GM18507 (cell line): ENCODE data around the gene ETV3.
"Not testable (repeated sequence)": the region's sequence is repeated elsewhere in the genome, so short reads cannot be mapped to it uniquely, and the experiment has no call there.

Experiments used
- DNase-seq: peaks from one replicate; pipeline ENCODE4 v3.0.0; 2011; ENCODE audit warnings: low read depth; ENCODE audit not compliant: insufficient read length; ENCODE audit errors: extremely low spot score
- FAIRE-seq: peaks from 2 replicates; lab custom pipeline; 2011; peaks lifted over from hg19 to GRCh38; lab: Jason Lieb, UNC

Gene ETV3

DNA sequence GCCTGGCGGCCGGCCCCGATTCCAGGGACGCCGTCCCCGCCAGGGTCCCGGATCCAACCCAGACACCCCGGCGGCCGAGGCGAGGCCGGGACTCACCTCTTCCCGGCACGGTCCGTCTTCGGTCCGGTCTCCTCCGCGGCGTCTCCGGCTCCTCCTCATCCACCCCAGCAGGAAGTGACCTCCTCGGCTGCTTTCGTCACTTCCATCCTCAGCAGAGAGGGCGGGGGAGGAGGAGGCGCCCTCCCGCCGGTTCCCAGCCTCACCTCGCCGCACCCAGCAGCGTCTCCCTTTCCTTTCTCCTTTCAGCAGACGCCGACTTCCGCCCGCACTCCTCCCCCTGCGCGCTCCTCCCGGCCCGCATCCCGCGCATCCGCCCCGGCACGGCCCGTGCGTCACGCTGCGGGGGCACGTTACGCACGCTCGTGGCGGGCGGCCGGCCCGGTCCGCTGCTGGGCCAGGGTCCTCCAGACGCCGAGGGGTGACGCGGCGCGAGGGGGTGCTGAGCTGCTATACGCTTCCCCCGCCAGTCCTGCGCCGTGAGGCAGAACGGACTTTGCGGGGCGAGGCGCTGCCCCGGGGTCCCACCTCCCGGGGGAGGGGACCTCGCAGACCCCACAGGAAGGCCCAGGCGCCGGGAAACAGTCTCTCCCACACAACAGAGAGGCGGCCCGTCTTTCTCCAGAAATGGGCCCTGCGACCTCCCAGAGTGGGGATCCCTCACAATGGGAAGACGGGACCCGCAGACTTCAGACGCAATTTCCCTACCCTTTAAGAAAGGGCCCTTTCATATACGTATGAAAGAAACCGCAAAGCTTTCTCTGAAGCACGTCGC, at the start of gene ETV3:
Gene ETV3, minus strand, starts transcription at position 176 of the 832 bp plus-strand sequence. CDS start 2,043 bp downstream, outside the sequence.
- FAIRE-seq, result peak; percentile 86
- peak; percentile 78 for DNase-seq

DNA sequence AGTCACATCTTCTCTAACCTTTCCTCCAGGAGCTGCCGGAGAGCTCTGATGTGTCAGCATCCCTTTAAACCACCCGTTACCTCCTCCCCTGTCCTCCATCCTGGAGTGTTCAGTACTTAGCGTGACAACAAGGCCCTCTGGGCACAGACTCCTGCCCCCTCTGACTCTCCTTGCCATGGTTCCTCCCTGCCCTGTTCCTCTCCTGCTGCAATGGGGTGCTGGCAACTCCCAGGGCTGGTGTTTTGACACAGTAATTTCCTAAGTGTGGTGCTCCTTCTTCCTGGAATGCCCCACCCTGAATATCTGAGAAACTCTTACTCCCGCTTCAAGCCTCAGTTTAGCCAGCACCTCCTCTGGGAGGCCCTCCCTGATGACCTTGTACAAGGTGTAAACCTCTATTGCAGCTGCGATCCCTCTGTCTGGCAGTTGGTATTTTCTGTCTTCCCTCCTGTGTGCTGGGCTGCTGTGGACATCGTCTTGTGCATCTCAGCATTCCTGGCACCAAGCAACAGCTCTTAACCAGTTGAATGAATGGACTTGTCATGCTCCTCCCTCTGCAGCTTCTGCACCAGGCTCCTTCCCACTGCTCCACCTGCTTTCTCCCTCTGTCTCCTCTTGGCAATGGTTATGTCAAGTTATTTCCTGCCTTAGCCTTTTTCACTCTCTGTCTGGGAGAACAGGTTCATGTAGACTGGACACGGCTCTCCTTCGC, 48.2 kb upstream of the ETV3 start:
- FAIRE-seq (no peak), DNase-seq (no peak)

DNA sequence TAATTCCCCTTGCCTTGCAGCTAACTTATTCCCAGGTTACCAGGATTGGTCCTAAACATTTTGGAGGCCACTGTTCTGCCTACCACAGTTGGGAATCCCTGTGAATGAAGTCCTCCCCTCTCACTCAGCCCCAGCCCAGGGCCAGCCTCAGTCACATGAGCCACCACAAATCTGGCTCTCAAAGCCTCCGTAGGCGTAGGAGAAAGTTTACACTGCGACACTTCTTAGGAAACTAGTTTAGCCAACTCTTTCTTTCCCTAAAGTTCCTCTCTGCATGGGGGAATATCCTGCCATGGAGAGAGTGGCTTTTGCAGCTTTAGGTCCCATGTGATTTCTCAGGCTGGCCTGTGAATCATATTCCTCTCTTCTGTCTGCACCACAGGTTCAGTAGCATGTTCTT, 45.7 kb upstream of the ETV3 start:
- no peak for FAIRE-seq

DNA sequence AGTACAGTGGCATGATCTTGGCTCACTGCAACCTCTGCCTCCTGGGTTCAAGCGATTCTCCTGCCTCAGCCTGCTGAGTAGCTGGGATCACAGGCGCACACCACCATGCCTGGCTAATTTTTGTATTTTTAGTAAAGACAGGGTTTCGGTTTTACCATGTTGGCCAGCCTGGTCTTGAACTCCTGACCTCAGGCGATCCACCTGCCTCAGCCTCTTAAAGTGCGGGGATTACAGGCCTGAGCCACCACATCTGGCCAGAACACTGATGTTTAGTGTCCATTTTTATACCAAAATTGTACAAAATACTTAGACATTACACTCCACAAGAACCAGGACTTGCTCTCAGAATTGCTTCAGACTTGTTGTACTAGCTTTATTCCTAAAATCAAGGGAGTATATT, 44.2 kb upstream of the ETV3 start:
- FAIRE-seq, DNase-seq: not testable (repeated sequence)

More for the DNA sequence above, 45.7 kb upstream of the ETV3 start:
- DNase-seq, result no peak

DNA sequence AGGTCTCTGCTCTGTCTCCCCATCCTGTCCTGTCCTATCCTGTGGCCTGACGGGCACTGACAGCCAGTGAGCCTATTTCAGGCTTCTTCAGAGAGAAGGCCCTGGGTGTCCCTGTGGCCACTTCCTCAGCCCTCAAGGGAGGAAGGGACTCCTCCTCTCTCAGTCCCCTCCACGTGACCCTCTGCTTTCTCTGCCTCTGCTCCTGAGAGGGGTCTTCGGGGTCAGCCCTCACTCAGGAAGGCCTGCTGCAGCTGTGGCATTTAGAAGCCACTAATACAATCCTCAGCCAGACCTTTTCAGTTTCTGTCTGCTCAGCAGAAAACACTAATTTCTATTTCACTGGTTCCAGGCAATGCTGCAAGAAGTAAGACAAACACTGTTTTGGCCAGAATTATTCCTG, 43.6 kb upstream of the ETV3 start:
- FAIRE-seq (peak; percentile 54), DNase-seq (no peak)

DNA sequence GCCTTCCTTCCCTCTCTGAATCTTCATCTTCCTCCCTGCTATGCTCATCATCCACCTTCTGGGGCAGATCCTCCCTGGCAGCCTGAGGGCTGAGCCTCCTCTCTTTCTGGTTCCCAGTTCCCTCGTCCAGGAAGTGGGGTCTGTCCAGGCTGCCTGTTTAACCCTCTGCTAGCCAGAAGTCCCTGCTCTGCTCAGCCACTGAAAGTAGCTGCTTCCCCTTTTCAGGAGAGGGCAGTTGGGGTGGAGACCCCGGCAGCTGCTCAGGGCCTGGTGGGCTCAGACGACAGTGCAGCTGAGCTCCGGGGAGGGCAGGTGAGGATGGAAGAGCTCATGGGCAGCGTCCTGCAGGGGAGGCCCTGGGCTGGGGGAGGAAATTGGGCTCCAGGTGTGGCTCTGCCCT, 43.1 kb upstream of the ETV3 start:
- DNase-seq (no peak), FAIRE-seq (peak; percentile 77)

DNA sequence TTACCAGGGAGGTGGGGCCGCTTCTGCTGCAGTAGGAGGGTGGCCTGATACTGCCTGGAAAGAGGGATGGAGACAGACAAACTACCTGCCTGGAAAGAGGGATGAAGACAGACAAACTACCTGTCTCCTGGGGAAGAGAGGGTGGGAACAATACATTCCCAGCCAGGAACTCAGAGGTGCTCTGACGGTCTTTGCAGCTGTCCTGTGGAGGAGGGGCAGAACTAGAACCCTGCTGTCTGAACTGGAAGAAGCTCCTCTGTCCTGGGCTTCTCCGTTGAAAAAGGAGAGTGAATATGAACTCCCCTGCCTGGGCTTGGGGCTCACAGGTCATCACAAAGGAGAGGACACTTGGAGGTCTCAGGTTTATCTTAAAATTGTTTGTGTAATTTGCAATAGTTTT, 40.3 kb upstream of the ETV3 start:
- DNase-seq (no peak), FAIRE-seq (no peak)

DNA sequence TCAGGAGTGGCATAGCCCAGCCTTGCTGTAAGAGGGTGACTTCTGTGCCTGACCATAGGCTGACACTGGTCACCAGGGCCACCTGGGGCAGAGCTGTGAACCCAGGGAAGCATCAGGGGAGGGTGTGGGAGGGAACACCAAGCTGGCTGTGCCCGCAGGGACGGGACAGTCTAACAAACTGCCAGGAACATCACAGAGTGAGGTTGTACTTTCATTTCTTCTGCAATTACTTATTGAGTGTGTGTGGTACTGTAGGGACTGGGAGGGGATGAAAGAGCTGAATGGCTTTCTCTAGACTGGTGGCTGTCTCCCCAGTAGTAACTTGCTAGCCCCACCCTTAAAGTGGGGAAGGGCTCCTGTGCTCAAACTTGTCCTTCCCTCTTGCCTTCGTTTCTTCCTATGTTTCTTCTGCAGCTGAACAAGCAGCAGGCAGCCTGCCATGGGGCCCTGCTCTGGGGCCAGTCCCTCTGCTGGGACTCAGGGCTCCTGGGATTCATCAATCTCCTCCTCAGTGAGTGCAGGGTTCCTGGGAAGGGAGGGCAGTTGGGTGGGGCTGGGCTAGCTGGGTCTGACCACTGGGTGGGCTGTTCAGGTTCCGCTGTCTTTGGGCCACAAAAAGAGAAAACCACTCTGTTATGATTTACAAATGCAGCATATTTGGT, 39.7 kb upstream of the ETV3 start:
- FAIRE-seq (peak; percentile 51), DNase-seq (no peak)

DNA sequence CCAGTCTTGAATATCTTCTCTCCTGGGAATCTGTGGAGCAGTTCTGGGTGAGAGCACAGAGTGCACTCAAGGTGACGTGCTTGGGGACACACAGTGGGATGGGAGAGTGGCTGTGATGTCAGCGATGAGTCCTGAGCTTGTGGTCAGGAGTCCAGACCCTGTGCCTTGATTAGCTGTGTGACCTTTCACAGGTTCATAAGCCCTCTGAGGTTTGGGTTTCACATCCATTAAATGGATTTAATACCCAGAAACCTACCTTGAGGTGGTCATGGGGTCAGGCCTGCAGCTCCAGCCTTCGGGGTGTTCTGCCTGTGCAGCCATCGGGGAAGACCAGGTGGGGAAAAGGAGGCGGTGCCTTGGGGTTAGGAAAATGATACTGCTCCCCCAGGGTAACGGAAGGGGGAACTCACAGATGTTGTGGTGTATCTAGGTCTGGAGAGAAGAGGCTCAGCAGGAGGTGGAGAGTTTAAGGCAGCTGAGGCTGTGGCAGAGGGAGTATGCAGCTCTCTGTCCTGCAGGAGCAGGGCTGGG, 38.5 kb upstream of the ETV3 start:
- FAIRE-seq, result peak; percentile 84

DNA sequence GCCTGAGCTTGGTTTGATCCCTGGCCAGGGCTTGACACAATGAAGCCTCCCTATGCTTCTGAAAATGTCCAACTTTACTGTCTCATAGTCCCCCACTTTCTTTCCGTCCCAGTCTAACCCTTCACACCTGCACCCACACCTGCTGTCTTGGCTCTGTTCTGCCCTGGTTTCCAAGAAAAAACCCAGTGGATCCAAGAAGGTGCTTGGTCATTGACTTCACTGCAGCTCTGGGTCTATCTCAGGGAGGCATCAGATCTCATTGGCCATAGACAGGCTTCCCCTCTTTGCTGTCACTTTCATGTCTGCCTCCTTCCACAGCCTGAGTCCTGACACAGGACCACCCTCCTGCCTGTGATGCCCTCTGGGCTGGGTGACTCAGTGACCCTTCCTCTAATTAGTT, 37.8 kb upstream of the ETV3 start:
- FAIRE-seq (no peak), DNase-seq (no peak)

More for the DNA sequence above, 38.5 kb upstream of the ETV3 start:
- DNase-seq, result no peak

DNA sequence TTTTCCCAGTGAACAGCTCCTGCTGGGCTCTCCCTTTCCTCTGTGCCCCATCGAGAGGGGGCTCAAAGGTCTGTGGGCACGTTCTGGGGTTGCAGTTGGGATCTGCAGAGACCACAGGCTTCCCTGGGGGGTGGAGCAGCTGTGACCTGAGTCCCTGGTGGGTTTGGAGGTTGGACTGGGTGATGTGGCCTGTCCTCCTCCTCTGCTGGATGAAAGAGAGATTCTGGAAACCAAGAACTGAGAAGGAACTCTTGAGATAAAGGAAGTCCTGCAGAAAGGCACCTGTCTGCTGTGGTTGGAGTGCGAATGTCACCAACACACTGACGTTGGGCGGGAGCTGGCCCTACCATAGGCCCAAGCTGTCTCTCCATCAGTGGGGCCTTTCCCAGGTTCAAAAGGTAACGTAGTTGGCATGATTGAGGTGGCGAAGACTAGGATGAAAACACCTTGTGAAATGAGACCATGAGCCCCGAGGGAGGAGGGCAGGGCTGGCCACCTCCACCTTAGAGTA, 35.8 kb upstream of the ETV3 start:
- FAIRE-seq (peak; percentile 81), DNase-seq (no peak)

DNA sequence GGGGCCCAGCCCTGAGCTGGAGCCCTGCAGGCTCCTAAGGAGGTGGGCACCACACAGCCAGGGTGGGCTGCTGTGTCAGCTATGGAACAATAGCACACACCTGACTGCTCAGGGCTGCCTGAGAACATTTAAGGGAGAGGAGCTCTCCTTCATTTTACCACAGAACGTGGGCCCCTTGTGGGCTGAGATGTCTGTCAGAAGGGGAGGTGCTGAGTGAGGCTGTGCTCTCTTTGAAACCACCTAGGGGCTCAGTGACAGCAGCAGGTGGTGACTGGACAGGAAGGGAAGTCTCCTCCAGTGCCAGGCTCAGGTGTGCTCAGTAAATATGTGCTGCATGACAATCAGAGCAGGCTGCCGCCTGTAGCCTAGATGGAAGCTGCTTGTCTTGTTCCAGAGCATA, 35.0 kb upstream of the ETV3 start:
- not testable (repeated sequence) for DNase-seq, FAIRE-seq

DNA sequence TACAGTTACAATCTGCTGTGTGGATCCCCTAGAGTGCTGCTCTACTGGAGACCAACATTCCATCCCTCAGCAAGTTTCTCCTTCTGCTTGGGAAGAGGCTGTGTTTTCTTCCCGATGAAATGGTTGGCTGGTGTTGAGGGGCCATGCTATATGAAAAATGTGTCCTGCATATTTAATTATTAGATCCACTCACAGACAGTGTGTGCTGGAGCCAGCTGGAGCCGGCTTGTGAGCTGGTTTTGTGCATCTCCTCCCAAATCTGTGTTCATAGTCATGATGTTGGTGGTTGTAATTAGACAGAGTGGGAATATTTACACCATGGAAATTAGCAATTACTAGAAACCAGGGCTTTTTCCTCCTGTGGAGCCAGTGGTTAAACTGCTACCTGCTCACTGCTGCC, 34.4 kb upstream of the ETV3 start:
- not testable (repeated sequence) for FAIRE-seq, DNase-seq

DNA sequence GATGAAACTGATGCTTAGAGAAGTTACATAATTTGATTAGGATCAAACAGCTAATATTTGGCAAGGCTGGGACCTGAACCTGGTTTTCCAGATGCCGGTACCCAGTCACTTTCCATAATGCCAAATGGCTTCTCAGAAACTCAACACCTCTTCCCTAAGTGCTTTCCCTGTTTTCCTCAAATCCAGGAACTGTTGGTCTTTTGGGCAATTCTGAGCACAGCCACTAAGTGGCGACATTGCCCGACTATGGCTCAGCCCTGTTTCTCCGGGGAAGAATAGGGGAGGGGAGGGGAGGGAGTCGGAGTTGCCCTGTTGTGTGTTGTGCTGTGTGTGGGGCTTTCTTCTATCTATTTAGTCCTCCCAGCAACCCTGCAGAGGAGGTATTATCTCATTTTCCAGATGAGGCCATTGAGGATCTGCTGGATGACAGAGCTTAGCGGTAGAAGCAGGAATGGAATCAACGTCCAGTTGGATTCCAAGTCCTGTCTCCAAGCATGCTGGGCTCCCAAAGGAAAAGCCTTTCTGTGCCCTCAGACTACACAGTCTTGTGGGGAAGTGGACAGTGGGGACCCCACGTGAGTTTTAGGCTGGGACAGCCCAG, 33.8 kb upstream of the ETV3 start:
- not testable (repeated sequence) for DNase-seq

DNA sequence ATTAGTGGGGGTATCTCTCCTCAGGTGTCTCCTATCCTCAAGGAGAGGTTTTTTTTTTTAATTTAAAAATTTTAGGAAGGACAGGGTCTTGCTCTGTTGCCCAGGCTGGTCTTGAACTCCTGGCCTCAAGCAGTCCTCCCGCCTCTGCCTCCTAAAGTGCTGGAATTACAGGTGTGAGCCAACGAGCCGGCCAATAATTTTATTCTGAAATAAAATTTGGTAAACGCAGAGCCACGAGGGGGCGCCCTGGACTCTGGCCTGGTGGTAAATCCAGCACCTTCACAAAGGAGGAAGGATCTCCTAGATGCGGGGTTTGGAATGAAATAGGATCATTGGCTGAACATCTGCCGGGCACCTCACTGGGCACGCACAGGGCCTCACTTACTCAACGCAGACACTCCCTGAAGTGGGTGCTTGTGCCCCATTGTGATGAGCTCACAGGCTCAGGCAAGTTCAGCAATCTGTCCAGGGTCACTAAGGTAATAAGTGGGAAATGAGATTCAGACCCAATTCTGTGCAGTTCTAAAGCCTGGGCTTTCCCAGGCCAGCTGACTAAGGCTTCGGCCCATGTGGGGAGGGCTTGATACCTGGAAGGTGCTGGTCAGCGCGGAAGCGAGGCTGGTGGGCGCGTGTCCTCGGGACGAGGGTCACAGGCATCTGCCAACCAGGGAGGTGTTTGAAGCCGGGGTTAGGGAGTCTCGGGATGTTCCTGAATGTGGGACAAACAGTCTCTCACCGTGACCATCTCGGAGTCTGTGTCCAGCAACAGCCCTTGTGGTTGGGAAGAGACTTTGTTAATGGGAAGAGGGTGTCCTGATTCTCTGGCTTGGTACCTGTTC, 32.7 kb upstream of the ETV3 start:
- no peak for DNase-seq
- peak; percentile 38 for FAIRE-seq

More for the DNA sequence above, 33.8 kb upstream of the ETV3 start:
- FAIRE-seq, result peak; percentile 85

DNA sequence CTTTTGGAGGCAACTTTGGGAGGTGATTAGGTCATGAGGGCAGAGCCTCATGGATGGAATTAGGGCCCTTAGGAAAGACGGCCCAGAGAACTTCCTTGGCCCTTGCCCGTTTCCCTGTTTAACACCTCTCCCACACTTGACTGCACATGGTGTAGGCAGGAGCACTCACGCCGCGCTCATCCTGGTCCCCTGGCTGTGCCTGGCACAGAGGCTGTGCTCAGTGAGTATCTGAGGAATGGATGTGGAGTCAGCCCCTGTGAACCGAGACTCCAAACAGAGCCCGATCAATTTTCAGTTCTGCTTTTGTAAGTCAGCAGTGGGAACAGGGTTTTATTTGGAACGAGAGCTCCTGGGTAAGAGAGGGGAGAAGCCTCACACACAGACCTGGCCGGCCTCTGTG, 29.8 kb upstream of the ETV3 start:
- no peak for DNase-seq

DNA sequence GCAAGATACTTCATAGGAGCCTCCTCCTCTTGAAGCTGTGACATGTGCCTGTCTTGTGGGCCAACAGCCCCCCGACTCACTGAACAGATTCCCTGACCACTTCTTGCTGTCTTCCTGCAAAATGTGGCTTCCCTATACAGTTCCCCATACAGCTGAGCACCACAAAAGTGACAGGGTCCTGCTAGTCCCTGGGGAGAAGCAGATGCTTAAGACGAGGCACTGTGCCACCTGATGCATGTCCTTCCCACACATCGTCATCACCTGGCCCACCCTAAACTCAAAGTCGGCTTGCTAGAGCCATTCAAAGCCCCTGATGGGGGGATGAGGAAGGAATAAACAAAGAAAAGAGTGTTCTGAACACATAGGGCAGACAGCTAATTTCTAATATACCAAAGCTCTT, 29.2 kb upstream of the ETV3 start:
- no peak for FAIRE-seq
- DNase-seq, result no peak

More for the DNA sequence above, 29.8 kb upstream of the ETV3 start:
- FAIRE-seq, result peak; percentile 5

DNA sequence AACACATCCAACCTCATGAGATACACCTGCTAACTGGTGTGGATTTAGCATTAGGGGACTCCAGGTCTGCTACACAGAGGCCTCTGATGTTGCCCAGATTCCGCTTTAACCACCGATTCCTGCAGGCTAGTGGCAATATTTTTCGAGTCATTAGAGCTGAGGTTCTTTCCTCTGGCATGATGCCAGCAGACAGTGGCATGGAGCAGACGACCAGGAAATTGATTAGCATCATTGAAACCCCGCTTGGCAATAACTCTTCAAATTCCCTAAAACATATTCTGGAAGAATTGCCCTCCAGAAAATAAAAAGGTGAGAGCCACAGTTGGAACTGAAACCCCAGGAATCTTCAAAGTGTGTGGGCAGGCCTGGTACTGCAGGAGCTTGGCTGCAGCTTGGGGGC, 28.4 kb upstream of the ETV3 start:
- no peak for FAIRE-seq
- no peak for DNase-seq
